GM19455 (cell line): ENCODE results near the gene AS3MT.
"Not testable (repeated sequence)": the region's sequence is repeated elsewhere in the genome, so short reads cannot be mapped to it uniquely, and the experiment has no call there.

Experiments
- ATAC-seq: cut with Tn5 transposase; IDR thresholded peaks from one replicate; pipeline ENCODE4 v1.9.1; 2021; ENCODE audit not compliant: unreplicated experiment

The AS3MT gene

DNA sequence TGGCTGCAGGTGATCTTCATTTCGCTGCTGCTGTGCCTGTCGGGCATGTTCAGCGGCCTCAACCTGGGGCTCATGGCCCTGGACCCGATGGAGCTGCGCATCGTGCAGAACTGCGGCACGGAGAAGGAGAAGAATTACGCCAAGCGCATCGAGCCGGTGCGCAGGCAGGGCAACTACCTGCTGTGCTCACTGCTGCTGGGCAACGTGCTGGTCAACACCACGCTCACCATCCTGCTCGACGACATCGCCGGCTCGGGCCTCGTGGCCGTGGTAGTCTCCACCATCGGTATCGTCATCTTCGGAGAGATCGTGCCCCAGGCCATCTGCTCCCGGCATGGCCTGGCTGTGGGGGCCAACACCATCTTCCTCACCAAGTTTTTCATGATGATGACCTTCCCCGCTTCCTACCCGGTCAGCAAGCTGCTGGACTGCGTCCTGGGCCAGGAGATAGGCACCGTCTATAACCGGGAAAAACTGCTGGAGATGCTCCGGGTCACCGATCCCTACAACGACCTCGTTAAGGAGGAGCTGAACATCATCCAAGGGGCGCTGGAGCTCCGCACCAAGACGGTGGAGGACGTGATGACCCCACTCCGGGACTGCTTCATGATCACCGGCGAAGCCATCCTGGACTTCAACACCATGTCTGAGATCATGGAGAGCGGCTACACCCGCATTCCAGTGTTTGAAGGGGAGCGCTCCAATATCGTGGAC lies 50.1 kb downstream of the AS3MT start:
- no peak for ATAC-seq

DNA sequence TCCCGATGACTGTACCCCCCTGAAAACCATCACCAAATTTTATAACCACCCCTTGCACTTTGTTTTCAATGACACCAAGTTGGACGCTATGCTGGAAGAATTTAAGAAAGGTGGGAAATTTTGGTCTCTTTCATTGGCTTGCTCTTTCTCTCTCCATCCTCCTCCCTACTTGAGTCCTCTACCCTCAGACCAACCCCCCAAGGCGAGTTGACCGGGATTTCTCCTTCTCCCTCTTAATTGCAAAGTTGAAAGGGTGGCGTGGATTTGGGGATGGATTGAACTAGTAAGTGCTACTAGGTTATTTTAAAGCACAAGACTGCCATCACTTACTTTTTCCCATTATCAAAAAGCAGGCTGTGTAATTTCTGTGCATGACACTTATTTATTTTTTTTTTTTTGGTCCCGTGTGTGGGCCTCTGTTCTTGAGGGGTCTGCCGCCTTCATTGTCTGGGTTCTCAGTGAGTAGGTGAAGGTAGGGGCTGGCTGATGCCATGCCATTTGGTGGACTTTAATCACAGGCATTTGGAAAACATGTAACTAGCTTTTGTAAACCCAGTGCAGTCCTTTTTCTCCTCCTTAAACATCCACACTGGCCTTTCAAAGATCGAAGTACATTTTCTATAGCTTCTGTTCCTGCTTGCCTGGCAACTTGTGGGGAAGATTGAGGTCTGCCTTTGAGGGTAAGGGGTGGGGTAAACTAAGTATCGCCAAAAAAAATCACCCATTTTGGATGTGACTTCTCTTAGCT lies 50.9 kb downstream of the AS3MT start:
- ATAC-seq: no peak

DNA sequence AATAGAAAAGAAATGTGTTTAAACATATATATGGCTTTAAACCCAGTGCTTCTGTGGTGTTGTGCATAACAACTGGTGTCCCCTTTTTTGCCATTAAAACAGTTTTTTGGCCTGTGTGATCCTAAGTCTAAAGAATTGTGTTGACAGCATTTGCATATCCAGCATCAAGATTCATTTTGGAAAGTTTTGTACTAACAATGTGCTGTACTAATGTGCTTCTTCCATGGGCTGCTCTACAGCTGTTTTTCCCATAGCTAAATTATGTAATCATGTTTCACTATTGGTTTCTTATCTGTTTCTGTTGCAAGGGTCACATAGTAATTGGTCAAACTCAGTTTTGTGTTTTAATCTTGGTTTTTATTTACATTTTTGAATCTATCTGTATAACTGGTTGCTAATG lies 54.3 kb downstream of the AS3MT start:
- ATAC-seq: no peak

DNA sequence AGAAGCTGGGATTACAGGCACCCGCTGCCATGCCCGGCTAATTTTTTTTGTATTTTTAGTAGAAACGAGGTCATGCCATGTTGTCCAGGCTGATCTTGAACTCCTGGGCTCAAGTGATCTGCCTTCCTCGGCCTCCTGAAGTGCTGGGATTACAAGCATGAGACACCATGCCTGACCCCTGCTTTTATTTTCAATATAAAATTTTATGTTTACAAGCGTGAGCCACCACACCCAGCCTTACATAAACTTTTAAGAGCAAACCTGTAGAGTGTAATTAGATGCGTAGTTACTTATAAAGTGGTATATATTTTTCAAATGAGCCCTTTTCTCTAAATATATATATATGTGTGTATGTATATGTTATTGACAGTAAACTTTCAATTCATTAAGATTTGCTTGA lies 57.6 kb downstream of the AS3MT start:
- ATAC-seq: no peak

DNA sequence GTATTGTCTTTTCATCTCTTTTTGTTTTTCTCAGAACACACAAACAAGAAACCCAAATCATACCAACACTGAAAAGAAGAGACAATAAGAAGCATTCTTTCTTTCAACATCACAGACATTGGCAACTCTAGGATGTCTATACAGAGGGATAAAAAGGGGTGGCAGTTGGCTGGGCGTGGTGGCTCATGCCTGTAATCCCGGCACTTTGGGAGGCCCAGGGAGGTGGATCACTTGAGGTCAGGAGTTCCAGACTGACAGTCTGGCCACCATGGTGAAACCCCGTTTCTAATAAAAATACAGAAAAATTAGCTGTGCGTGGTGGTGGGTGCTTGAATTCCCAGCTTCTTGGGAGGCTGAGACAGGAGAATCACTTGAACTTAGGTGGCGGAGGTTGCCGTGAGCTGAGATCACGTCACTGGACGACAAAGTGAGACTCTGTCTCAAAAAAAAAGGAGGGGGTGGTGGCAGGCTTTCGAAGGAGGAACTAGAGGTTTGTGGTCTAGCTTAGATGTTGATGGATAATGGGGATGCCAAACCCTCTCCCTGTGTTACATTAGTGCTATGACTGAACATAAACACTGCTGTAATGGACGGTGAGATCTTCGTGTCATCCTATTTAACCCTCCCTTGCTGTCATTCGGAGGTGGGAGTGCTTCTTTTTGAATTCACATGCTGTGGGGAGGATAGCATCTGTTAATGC lies 58.2 kb downstream of the AS3MT start:
- ATAC-seq: no peak

DNA sequence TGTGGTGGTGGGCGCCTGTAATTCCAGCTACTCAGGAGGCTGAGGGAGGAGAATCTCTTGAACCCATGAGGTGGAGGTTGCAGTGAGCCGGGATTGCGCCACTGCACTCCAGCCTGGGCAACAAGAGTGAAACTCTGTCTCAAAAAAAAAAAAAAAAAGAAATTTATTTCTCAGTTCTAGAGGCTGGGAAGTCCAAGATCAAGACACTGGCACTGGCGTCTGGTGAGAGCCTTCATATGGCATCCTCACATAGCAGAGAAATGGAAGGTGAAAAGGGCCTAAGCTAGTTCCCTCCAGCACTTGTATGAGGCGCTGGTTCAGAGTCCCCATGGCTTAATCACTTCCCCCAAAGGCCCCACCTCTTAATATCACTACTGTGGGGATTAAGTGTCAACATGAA lies 59.2 kb downstream of the AS3MT start:
- not testable (repeated sequence) for ATAC-seq

DNA sequence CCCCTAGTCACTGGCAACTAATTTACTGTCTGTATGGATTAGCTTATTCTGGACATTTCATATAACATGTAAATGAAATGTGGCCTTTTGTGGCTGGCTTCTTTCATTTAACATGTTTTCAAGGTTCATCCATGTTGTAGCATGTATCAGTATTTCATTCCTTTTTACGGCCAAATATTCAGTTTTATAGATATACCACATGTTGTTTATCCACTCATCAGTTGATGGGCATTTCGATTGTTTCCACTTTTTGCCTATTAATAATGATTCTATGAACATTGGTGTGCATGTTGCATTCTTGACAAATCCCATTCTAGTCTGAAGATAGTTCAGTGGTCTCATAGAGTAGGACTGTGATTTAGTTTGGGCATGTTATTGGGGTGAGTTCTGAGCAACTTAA lies 61.5 kb downstream of the AS3MT start:
- no peak for ATAC-seq

DNA sequence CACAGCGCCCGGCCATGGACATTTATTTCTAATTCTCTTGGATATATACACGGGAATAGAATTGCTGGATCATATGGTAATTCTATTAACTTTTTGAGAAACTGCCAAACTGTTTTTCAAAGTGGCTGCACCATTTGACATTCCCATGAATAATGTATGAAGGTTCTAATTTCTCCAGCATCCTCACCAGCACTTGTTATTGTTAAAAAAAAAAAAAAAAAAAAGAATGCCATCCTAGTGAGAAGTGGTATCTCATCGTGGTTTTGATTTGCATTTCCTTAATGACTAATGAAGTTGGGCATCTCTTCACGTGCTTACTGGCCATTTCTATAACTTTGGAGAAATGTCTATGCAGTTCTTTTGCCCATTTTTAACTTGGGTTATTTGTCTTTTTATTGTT lies 62.4 kb downstream of the AS3MT start:
- no peak for ATAC-seq

DNA sequence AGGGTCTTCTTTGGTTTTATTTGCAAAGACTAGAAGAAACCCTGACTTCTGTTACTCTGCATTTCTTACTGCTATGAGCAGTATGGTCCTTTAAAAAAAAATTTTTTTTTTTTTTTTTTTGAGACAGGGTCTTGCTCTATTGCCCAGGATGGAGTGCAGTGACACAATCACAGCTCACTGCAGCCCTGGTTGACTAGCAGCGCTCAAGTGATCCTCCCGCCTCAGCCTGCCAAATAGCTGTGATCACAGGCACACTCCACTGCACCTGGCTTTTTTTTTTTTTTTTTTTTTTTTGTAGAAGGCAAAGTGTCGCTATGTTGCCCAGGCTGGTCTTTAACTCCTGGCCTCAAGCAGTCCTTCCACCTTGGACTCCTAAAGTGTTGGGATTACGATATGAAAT lies 66.2 kb downstream of the AS3MT start:
- ATAC-seq: no peak

DNA sequence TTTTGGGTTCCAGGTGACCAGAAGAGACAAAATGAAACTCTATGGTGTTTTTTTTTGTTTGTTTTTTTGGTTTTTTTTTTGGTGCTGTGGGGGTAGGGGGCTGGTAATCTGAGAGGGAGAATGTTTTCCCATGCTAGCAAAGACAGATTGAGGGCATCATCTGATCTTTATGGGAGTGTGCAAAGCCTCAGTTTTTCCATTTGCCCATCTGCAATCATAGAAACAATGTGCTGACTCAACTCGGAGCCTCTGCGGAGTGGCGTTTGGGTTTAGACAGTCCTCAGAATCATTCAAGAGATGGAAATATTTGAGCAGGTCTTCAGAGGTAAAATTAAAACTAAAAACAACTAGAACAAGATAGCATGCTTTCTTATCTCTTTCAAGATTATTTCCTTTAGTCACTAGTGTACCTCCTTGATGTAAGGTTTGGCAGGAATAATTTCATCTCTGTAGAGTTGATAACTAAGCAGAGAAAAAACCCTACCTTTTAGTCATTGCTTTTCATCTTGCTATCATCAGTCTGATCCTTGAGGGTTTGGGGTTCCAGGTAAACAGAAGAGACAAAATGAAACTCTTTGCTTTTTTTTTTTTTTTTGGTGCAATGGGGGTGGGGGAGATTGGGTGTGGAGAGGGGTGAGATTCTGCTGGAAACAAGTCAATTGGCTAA lies 66.8 kb downstream of the AS3MT start:
- no peak for ATAC-seq

DNA sequence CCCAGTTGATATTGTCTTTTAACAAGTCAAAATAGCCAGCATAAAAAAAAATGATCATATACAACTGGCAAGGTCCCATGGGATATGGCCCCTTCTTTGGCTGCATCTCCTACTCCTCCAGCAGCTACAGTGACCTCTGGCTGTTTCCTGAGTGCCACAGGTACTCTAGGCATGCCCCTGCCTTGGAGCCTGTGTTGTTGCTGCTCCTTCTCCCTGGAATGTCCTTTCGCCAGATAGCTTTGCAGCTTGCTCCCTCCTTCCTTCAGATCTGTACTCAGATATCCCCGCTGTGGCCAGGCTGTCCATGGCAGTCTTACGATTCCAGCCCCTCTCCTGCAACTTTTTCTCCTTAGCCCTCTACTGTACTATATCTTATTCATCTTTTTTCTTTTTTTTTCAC lies 72.1 kb downstream of the AS3MT start:
- ATAC-seq: no peak

DNA sequence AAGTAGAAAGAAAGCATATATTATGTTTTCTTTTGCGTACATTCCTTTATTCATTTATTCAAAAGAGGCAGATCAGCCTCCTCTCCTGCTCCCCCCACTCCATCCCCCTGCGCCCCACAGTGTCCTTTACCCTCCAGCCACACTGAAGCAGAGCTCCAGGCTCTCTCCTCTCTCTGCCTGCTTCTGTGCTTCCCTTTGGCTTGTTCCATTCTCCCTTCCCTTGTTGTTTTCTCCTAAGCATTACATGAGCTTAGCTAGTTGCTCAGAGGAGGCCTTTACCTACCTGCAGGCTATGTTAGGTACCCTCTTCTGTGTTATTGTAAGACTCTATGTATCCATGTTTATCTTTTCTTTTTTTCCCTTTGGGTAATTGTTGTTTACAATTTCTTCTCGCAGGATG lies 76.2 kb downstream of the AS3MT start:
- no peak for ATAC-seq

DNA sequence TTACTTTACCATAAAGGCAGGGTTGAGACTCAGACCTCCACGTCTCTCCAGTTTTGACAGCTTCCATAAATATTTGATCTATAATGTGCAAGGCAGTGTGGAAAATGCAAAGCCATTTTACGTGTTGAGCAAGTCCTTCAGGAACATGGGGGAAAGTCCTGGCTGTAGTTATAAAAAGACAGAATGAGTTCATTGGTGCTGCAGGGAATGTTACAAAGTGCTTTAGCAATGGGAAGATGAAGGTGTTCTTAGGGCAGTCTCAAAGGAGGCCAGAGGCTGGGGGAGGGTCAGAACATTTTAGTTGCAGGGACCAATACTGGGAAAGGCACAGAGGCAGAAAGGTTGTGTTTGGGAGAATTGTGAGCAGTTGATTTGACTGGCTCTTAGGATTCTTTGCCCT lies 76.7 kb downstream of the AS3MT start:
- ATAC-seq: no peak

DNA sequence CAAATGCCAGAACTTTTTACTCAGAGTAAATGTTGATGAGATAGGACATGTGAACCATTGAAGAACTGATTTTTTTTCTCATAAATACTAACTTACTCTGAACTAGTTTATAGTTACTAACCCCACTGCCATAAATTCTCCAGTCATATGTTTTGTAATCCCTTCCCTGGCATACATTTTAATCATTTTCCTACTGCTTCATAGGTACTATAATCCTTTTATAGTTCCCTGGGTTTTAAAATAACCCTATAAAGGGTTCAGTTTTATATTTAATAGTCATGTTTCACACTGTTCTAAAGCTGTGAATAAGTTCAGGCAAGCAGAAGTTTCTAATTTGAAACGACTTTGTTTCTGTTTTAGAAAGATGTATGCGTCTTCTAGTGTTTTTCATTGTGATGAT lies 77.7 kb downstream of the AS3MT start:
- no peak for ATAC-seq

DNA sequence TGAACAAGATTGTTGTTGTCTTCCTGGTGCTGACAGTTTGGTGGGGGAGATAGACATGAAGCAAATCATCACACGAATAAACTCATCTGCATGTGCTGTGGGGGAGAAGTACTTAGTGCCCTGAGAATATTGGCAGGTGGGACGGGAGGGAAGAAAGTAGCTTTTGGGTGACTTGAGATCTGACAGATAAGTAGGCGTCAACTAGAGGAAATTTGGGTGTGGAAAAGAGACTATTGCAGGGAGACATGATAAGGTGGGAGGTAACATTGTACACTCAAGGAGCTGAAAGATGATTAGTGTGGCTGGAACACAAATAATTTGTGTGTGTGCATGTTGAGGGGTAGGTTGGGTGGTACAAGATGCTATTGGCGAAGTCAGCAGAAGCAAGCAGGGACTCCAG lies 78.9 kb downstream of the AS3MT start:
- no peak for ATAC-seq

DNA sequence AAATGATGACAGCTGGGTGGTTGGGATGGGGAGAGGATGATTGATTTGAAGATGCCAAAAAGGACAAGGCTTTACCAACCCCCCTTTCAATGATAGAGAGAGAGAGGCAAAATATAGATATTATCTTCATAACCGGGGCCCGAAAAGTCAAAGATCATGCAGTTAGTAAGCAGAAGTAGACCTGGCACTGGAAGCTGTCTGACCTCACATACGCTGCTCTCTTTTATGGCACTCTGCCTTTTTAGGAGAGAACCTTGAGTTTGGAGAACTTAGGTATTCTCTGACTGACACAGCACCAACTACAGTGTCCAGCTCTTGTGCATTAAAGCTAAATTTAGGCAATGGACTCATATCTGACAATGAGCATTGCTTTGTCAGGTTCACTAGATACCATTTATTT lies 79.5 kb downstream of the AS3MT start:
- no peak for ATAC-seq

DNA sequence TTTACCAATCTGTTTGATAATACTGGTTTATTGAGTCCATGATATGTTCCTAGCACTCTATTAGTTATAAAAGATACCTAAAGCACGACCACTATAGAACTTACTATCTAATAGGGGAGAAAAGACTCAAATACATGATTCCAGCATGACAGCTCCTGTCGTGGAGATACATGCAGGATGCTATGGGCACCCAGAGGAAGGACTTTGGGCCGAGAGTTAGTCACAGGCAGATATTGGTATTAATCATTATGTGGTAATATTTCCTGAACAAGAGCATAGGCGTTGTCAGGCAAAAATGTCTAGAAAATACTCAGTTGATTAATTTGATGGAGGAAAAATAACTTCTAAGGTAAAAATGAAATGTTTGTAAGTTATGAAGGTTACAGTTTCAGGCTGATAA lies 80.6 kb downstream of the AS3MT start:
- ATAC-seq: no peak

DNA sequence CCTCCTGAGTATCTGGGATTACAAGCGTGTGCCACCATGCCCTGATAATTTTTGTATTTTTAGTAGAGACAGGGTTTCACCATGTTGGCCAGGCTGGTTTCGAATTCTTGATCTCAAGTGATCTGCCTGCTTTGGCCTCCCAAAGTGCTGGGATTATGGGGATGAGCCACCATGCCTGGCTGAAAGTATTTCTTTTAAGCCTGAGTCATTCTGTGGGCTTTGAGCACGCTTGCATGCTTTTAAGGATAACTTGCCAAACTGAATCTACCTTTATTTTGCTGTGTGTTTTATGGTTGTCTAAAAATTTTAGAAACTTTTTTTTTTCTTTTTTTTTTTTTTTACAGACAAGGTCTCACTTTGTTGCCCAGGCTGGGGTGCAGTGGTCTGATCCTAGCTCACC lies 82.0 kb downstream of the AS3MT start:
- ATAC-seq: no peak
